CMK (cell line): ENCODE data around the gene LCN9.
"Not testable (repeated sequence)": the region's sequence is repeated elsewhere in the genome, so short reads cannot be mapped to it uniquely, and the experiment has no call there.

Source experiments
- DNase-seq: peaks from one replicate; pipeline ENCODE4 v3.0.0-alpha.2; 2010; ENCODE audit warnings: low read depth

Gene LCN9

GRCh38 chr9:135662758-135663450, at the start of gene LCN9:
LCN9 (plus strand) TSS chr9:135663309; CDS start chr9:135663322, 13 bp downstream.
- no peak for DNase-seq

GRCh38 chr9:135613946-135614805, 48.9 kb upstream of the LCN9 start:
- no peak for DNase-seq

DNA sequence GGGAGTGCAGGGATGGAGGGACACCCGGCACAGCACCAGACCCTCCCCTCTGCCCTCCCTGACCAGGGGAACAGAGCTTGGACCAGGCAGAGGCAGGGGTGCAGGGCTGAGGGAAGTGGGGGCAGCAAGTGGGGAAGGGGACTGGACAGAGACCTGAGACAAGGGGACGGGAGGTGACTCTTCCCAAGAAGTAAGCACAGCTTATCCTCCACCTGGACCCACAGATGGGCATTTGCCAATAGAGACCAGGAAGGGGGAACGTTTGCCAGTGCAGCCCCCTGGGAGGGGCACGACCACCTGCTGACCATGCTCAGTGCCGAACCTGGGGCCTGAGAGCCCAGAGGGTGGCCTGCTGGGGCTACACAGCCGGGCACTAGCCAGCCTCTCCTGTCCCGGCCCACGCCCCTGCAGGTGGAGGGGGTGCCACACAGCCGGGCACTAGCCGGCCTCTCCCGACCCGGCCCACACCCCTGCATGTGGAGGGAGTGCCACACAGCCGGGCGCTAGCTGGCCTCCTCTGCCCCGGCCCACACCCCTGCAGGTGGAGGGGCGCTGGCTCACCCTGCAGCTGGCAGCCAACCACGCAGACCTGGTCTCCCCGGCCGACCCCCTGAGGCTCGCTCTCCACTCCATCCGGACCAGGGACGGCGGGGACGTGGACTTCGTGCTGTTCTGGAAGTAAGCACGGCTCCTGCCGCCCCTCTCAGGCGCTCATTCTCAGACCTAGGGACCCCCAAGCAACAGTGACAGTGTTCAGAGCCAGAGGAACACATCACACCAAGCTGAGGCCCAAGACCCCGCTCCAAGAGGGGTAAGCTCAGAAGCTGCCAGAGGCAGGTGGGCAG, 48.1 kb upstream of the LCN9 start:
- no peak for DNase-seq

DNA sequence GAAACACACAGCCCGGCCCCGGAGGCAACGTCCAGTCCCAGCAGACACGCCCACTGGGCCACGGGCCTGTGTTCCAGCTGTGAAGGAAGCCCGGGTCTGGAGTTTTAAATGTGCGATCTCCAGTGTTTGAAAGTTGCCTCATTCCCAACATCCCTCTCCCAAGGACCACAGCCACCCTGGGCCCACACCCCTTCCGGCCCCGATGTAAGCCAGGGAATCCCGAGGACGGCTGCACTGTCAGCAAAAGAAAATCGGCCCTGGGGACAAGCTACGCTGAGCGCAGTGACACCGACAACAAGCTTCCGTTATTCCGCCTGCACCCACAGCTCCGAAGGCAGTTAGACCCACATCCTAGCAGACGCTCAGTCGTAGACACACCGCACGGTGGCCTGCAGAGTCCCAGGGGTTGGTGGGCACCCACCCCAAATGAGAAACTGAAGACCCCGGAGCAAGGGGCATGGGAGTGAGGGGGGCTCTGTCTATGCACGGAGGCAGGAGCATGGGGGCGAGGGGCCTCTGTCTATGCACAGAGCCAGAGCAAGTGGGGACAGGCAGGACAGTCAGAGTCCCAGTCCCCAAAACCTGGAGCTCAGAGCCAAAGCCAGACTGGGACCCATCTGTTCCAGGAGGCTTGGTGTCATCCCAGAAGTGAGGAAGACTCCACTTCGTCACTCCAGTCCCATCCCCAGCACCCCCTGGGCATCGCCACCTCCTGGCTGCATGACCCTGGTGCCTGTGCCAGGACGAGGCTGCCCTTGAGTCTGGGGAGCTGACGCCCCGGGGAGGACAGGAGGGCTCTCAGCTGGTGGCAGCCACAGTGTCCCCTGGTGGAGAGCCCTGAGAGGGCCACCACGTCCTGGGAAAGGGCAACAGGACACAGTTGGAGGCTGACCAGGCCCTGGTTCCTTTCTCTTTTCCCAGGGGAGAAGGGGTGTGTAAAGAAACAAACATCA, 47.2 kb upstream of the LCN9 start:
- no peak for DNase-seq

GRCh38 chr9:135616619-135617537, 46.2 kb upstream of the LCN9 start:
- DNase-seq: no peak

- no peak for DNase-seq
Observed at GRCh38 chr9:135617538-135617900, 45.6 kb upstream of the LCN9 start.

GRCh38 chr9:135617991-135618411, 45.1 kb upstream of the LCN9 start:
- no peak for DNase-seq

DNA sequence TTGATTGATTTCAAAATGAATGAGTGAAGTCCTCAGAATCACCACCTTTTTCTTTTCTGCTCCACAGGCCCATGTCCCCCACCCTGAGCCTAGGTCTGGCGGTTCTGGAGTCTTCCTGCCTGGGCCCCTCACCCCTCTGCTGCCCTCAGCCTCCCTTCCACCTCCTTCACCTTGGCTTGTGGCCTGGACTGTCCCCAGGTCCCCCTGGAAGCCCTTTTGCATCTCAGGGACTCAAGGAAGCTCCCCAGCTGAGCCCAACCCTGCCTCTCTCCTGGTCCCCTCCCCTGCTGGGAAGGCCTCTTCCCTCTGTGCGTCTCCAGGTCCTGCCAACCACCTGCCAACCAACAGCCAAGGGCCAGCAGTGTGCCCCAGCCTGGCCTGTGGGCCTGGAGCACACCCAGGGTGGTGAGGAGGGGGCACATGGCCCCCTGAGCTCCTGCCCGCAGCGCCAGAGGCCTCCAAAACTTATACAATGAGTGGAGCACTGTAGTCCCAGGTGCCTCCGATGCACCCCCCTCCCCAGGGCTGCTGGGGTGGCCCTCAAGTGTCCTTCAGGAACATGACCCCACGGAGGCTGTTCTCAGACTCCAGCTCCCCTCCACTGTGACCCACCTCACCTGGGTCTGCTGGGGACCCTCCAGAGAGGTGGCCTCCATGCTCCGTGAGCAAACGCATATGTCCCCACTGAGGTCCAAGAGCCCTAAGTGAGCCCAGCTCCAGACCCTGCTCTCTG, 44.1 kb upstream of the LCN9 start:
- no peak for DNase-seq

DNA sequence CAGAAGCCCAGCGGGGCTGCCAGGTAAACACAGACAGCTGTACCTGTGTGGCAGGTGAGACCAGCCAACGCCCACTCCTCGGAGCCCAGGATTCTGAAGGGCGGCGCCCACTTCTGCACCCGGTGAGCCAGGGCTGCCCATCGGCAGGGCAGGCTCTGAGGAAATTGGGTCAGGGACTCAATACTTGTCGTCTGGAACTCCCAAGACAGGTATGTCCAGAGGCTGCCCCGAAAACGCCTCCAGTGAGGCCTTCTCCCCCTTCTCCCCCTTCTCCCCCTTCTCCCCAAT, 43.6 kb upstream of the LCN9 start:
- DNase-seq: no peak

GRCh38 chr9:135620558-135620957, 42.6 kb upstream of the LCN9 start:
- DNase-seq: no peak

- no peak for DNase-seq
Observed at GRCh38 chr9:135622415-135623020, 40.6 kb upstream of the LCN9 start.

DNA sequence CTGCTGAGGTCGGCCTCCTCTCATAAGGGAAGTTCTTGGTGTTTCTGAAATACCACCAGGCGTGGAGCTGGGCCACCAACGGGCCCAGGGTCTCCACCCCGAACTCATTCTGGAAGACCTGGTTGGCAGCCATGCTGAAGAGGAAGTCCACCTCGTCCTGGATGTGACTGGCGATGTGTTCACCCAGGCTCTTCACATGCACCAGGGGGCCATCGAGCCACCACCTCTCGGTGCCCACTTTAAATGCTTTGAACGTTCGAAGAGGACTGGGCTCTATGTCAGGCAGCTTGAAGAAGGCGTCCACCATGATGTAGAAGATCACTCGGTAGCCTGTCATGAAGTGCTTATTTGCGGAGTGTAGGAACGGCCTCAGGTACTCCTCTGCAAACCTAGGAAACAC, 38.8 kb upstream of the LCN9 start:
- DNase-seq: no peak

GRCh38 chr9:135632841-135633240, 30.3 kb upstream of the LCN9 start:
- no peak for DNase-seq

GRCh38 chr9:135636930-135637530, 26.1 kb upstream of the LCN9 start:
- not testable (repeated sequence) for DNase-seq

DNA sequence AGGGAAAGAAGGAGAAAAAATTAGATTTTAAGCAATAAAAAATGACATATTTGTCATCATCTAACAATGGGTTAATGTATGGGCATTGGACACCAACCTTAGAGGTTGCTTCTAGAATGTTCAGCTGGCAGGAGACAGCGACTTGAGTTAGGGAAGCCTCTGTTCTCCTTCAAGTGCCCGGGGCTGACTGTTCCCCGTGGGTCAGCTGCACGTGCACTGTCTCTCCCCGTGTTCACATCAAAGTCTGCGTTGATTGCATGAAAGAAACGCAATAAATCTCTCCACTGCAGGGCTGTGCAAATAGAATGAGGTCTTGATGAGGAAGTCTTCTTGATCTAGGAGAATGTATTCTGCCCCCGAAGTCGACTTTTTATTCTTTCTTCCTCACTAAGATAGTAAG, 23.9 kb upstream of the LCN9 start, which contains the start of gene GLT6D1:
Gene GLT6D1 (minus strand): TSS at position 345 of the 400 bp plus-strand sequence. CDS start 353 bp downstream, outside the sequence.
- no peak for DNase-seq

GRCh38 chr9:135641047-135641446, 22.1 kb upstream of the LCN9 start:
- no peak for DNase-seq

- DNase-seq: no peak
Observed at GRCh38 chr9:135641745-135642144, 21.4 kb upstream of the LCN9 start.

GRCh38 chr9:135644631-135645218, 18.4 kb upstream of the LCN9 start:
- DNase-seq: no peak
